ENCODE results near the gene SF3B2.

GRCh38 chr11:66016793-66017177 is 35.4 kb upstream of the SF3B2 start:
- TF ChIP-seq POLR2A (IDR thresholded peaks at IDR 0.05) (no peak), POLR2AphosphoS5 (IDR thresholded peaks at IDR 0.05) (no peak)
- TF ChIP-seq, protein P1, sequence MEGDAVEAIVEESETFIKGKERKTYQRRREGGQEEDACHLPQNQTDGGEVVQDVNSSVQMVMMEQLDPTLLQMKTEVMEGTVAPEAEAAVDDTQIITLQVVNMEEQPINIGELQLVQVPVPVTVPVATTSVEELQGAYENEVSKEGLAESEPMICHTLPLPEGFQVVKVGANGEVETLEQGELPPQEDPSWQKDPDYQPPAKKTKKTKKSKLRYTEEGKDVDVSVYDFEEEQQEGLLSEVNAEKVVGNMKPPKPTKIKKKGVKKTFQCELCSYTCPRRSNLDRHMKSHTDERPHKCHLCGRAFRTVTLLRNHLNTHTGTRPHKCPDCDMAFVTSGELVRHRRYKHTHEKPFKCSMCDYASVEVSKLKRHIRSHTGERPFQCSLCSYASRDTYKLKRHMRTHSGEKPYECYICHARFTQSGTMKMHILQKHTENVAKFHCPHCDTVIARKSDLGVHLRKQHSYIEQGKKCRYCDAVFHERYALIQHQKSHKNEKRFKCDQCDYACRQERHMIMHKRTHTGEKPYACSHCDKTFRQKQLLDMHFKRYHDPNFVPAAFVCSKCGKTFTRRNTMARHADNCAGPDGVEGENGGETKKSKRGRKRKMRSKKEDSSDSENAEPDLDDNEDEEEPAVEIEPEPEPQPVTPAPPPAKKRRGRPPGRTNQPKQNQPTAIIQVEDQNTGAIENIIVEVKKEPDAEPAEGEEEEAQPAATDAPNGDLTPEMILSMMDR (IDR thresholded peaks at IDR 0.05): no peak

Data from upper lobe of left lung (tissue), 4 donors.